ENCODE measurements around the gene CTNNBIP1. TPM values are rescaled to one million over a fixed set of nuclear protein-coding genes. Genes with fewer than 3 reads are reported as not detected.
A peak's percentile ranks its signal among the peaks of the same experiment; 100 is the strongest.
"Not testable (repeated sequence)": the region's sequence is repeated elsewhere in the genome, so short reads cannot be mapped to it uniquely, and the experiment has no call there.

The CTNNBIP1 gene, protein sequence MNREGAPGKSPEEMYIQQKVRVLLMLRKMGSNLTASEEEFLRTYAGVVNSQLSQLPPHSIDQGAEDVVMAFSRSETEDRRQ
- 10 to 100 TPM; 15.8 to 17.0 TPM for total RNA-seq

- Mint-ChIP-seq H3K36me3 (no peaks in the 10 kb centered on the region), H3K27me3 (no peaks in the 10 kb centered on the region), H3K27ac (peak within 1 kb of the TSS; percentile 97), H3K9me3 (no peaks in the 10 kb centered on the region), H3K4me3 (peak within 1 kb of the TSS; percentile 90), H3K4me1 (peaks cover 31% of the 10 kb centered on the region)
- peak; percentile 80 for ATAC-seq (ENCODE audit: low read depth)
- POLR2A ChIA-PET: interaction anchor here (1.2 kb wide), 1 partner anchor 33 kb away, joined by 5 read pairs; the partner anchor contains the start of genes LZIC and NMNAT1
- no peak for DNase-seq
Measured at GRCh38 chr1:9910076-9910422, at the start of gene CTNNBIP1. Gene CTNNBIP1 (minus strand): TSS chr1:9910269. CDS start chr1:9872064, 38,205 bp downstream.

GRCh38 chr1:9957726-9958125, 47.7 kb upstream of the CTNNBIP1 start:
- no peaks in the 10 kb centered on the region for H3K27me3 Mint-ChIP-seq
- DNase-seq (no peak), ATAC-seq (ENCODE audit: low read depth) (no peak)
- no peaks in the 10 kb centered on the region for H3K4me1 Mint-ChIP-seq
- H3K9me3 Mint-ChIP-seq: no peaks in the 10 kb centered on the region
- POLR2A ChIA-PET: no interaction called here
- no peaks in the 10 kb centered on the region for H3K36me3 Mint-ChIP-seq
- H3K27ac Mint-ChIP-seq: no peak overlapping the region
- no peak overlapping the region for H3K4me3 Mint-ChIP-seq

DNA sequence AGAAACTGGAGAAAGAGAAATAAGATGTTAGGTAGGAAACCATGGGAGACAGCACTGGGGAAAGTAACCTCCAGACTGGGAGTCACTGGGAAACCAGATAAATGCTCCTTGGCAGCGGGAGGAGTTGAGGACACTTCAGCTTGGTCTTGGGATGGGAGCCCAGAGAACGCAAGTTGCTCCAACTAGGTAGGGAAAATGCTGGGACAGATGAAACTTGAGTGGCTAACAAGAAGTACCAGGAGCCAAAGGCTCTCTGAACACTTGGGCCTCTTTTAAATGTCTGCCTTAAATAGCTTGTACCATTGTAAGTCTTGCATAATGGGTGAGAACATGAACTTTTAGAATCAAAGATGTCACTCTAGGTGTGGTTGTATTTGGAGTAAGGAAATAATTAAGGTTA, 36.2 kb upstream of the CTNNBIP1 start:
- POLR2A ChIA-PET: no interaction called here
- ATAC-seq (ENCODE audit: low read depth) (no peak), DNase-seq (no peak)
- Mint-ChIP-seq H3K4me3 (no peak overlapping the region), H3K27me3 (no peaks in the 10 kb centered on the region), H3K9me3 (no peaks in the 10 kb centered on the region), H3K36me3 (peaks cover 3% of the 10 kb centered on the region), H3K4me1 (peaks cover 12% of the 10 kb centered on the region), H3K27ac (no peak overlapping the region)

GRCh38 chr1:9942939-9943788, 33.1 kb upstream of the CTNNBIP1 start, which contains the start of the genes LZIC and NMNAT1:
Gene LZIC (minus strand): TSS chr1:9943391. CDS start chr1:9936619, 6,772 bp downstream.
Gene NMNAT1 (plus strand): TSS chr1:9943475. CDS start chr1:9972074, 28,599 bp downstream.
- POLR2A ChIA-PET: interaction anchor here (0.6 to 1.5 kb wide), 7 partner anchors 33 to 285 kb away, joined by 3 to 9 read pairs (median 4); partner anchors contain the start of gene CTNNBIP1
- peaks cover 3% of the 10 kb centered on the region for H3K36me3 Mint-ChIP-seq
- ATAC-seq (ENCODE audit: low read depth): peak; percentile 96
- H3K4me3 Mint-ChIP-seq: peak within 1 kb of the TSS; percentile 98
- H3K9me3 Mint-ChIP-seq: no peaks in the 10 kb centered on the region
- DNase-seq: peak; percentile 95
- peaks cover 5% of the 10 kb centered on the region for H3K4me1 Mint-ChIP-seq
- no peaks in the 10 kb centered on the region for H3K27me3 Mint-ChIP-seq
- peak within 1 kb of the TSS; percentile 97 for H3K27ac Mint-ChIP-seq

DNA sequence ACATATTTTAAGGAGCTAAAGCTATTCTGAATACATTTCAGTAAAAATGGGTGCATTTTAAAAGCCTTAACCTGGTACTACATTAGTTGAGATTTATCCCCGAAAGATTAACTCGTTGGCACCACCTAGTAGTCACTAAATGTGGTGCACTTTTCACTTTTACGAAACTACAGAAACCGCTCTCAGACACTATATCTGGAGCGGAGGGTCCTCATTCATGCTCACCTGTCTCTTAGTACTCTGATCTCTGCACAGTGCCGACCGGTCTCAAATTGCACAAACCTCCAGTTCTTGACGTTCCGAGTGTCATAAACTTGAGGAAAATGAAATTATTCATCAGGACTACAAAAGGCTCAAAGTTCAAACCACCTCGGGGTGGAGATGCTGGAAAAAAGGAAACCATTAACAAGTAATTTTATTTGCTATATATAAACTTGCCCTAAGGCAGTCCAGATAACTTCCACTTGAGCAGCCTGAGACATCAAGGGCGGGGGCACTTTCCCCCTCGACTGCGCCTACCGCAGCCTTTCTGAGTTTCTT, 32.4 kb upstream of the CTNNBIP1 start:
- POLR2A ChIA-PET: interaction anchor here (0.5 to 1.5 kb wide), 5 partner anchors 23 to 65 kb away, joined by 3 to 9 read pairs (median 5); partner anchors contain the start of gene CTNNBIP1
- H3K27me3 Mint-ChIP-seq: no peaks in the 10 kb centered on the region
- DNase-seq (no peak), ATAC-seq (ENCODE audit: low read depth) (peak; percentile 48)
- H3K9me3 Mint-ChIP-seq: no peaks in the 10 kb centered on the region
- H3K36me3 Mint-ChIP-seq: peaks cover 3% of the 10 kb centered on the region
- peak overlapping the region; percentile 98 for H3K4me3 Mint-ChIP-seq
- H3K27ac Mint-ChIP-seq: peak overlapping the region; percentile 97
- peaks cover 5% of the 10 kb centered on the region for H3K4me1 Mint-ChIP-seq

DNA sequence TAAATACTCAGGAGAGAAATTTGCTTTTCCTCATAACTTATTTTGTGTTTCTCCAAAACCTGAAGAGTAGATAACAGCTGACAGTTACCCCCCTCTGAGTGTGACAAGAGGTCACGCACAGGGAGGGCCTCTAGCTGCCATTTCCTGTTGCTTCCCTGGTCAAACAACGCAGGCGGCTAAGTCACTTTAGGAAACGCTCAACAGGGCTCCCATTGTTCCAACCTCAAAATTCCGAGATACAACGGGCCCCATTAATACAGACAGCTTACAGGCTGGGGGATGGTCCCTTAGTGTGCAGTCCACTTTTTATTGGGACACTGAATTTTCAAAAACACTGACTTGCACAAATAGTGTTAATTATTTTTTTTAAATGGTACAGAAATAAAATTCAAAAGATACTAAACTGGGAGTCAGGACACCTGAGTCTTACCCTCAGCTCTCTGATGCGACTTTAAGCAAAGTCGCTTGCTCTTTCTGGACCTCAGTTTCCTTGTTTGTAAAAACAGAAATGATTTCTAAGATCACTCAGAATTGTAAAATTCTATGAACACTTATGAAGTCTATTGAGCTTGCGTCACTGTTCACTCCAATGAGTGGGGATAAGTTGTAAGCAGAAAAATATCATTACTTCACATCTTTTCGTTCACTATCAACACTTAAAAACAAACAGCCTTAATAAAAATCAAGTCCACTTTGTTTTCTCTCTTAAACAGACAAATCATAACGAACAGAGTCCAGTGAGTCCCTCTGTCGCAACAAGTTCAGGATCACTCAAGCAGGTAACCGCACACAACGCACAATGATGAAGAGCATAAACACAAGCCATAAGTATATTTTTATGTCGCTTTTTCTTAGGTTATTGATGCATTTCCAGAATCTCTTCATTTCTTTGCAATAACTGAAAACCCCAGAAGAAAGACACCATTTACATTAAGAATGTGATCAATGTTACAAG, 19.6 kb upstream of the CTNNBIP1 start:
- Mint-ChIP-seq H3K27me3 (no peaks in the 10 kb centered on the region), H3K9me3 (no peaks in the 10 kb centered on the region), H3K4me1 (peaks cover 5% of the 10 kb centered on the region), H3K4me3 (no peak overlapping the region), H3K27ac (no peak overlapping the region), H3K36me3 (peaks cover 3% of the 10 kb centered on the region)
- POLR2A ChIA-PET: no interaction called here
- ATAC-seq (ENCODE audit: low read depth): no peak
- DNase-seq: no peak

DNA sequence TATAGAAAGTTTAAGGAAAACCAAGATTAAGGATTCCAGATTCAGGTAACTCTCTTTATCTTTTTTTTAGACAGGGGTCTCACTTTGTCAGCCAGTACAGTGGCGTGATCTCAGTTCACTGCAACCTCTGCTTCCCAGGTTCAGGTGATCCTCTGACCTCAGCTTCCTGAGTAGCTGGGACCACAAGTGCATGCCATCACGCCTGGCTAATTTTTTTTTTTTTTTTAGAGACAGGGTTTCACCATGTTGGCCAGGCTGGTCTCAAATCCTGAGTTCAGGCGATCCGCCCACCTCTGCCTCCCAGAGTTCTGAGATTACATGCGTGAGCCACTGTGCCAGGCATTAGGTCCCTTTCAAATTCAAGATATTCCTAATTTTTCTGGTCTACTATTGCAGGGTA, 17.2 kb upstream of the CTNNBIP1 start:
- H3K36me3 Mint-ChIP-seq: peaks cover 3% of the 10 kb centered on the region
- no peak overlapping the region for H3K27ac Mint-ChIP-seq
- POLR2A ChIA-PET: interaction anchor here (0.7 kb wide), 1 partner anchor 493 kb away, joined by 6 read pairs; no protein-coding TSS in a partner anchor
- ATAC-seq (ENCODE audit: low read depth) (no peak), DNase-seq (no peak)
- H3K4me3 Mint-ChIP-seq: no peak overlapping the region
- peaks cover 5% of the 10 kb centered on the region for H3K4me1 Mint-ChIP-seq
- H3K9me3 Mint-ChIP-seq: no peaks in the 10 kb centered on the region
- no peaks in the 10 kb centered on the region for H3K27me3 Mint-ChIP-seq

GRCh38 chr1:9922342-9922741, 12.3 kb upstream of the CTNNBIP1 start:
- Mint-ChIP-seq H3K4me1 (peaks cover 5% of the 10 kb centered on the region), H3K36me3 (no peaks in the 10 kb centered on the region), H3K27ac (no peak overlapping the region), H3K27me3 (no peaks in the 10 kb centered on the region), H3K4me3 (no peak overlapping the region), H3K9me3 (no peaks in the 10 kb centered on the region)
- ATAC-seq (ENCODE audit: low read depth): no peak
- no peak for DNase-seq
- POLR2A ChIA-PET: interaction anchor here (0.5 kb wide), 1 partner anchor 23 kb away, joined by 4 read pairs; no protein-coding TSS in a partner anchor

GRCh38 chr1:9920606-9921005, 10.5 kb upstream of the CTNNBIP1 start:
- DNase-seq: no peak
- Mint-ChIP-seq H3K36me3 (no peaks in the 10 kb centered on the region), H3K4me3 (no peak overlapping the region), H3K27me3 (peaks cover 2% of the 10 kb centered on the region), H3K4me1 (no peaks in the 10 kb centered on the region), H3K27ac (no peak overlapping the region), H3K9me3 (no peaks in the 10 kb centered on the region)
- no peak for ATAC-seq (ENCODE audit: low read depth)
- POLR2A ChIA-PET: no interaction called here

GRCh38 chr1:9917901-9918300, 7.8 kb upstream of the CTNNBIP1 start:
- DNase-seq (no peak), ATAC-seq (ENCODE audit: low read depth) (no peak)
- no peaks in the 10 kb centered on the region for H3K9me3 Mint-ChIP-seq
- H3K27me3 Mint-ChIP-seq: peaks cover 2% of the 10 kb centered on the region
- no peaks in the 10 kb centered on the region for H3K4me1 Mint-ChIP-seq
- POLR2A ChIA-PET: no interaction called here
- H3K27ac Mint-ChIP-seq: no peak overlapping the region
- H3K4me3 Mint-ChIP-seq: no peak overlapping the region
- H3K36me3 Mint-ChIP-seq: no peaks in the 10 kb centered on the region

DNA sequence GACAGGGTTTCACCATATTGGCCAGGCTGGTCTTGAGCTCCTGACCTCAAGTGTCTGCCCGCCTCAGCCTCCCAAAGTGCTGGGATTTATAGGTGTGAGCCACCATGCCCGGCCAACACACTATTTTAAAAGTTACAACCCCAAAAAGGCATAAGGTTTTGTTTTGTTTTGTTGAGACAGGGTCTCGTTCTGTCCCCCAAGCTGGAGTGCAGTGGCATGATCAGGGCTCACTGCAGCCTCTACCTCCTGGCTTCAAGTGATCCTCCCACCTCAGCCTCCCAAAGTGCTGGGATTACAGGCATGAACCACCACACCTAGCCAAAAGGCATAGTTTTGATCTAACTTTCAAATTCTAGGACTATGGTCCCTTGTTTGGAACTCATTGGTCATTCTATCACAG, 7.4 kb upstream of the CTNNBIP1 start:
- H3K36me3 Mint-ChIP-seq; H3K27ac Mint-ChIP-seq; H3K4me3 Mint-ChIP-seq; H3K4me1 Mint-ChIP-seq; H3K9me3 Mint-ChIP-seq; ATAC-seq (ENCODE audit: low read depth); H3K27me3 Mint-ChIP-seq; DNase-seq: not testable (repeated sequence)
- POLR2A ChIA-PET: interaction anchor here (0.8 kb wide), 1 partner anchor 35 kb away, joined by 3 read pairs; no protein-coding TSS in a partner anchor

DNA sequence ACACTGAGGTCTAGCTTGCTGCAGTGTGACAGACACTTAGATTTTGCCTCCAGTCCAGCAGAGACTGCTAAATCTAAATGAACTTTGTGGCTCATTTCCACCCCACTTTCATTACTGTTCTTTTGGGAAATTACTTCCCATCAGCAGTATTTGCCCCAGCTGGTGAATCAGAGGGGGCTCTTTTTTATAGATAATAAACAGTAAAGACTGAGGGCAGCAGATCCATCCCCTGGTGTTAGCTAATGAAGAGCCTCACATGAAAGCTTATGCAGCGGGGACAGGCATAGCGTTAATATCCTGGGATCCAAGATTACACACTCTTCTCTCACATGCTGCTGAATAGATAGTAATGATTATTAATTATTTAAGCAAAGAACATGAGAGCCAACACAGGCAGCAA, 6.4 kb upstream of the CTNNBIP1 start:
- Mint-ChIP-seq H3K4me3 (no peak overlapping the region), H3K27me3 (peaks cover 2% of the 10 kb centered on the region), H3K27ac (no peak overlapping the region), H3K9me3 (no peaks in the 10 kb centered on the region), H3K36me3 (no peaks in the 10 kb centered on the region), H3K4me1 (peaks cover 3% of the 10 kb centered on the region)
- POLR2A ChIA-PET: interaction anchor here (0.8 kb wide), 1 partner anchor 34 kb away, joined by 3 read pairs; no protein-coding TSS in a partner anchor
- ATAC-seq (ENCODE audit: low read depth) (no peak), DNase-seq (no peak)

- Mint-ChIP-seq H3K36me3 (no peaks in the 10 kb centered on the region), H3K27ac (peak overlapping the region; percentile 13), H3K4me1 (peaks cover 8% of the 10 kb centered on the region), H3K27me3 (peaks cover 2% of the 10 kb centered on the region), H3K9me3 (no peaks in the 10 kb centered on the region), H3K4me3 (no peak overlapping the region)
- DNase-seq (no peak), ATAC-seq (ENCODE audit: low read depth) (no peak)
- POLR2A ChIA-PET: no interaction called here
Measured at GRCh38 chr1:9914610-9914937, 4.5 kb upstream of the CTNNBIP1 start.

Data from activated naive CD8-positive, alpha-beta T cell treated with anti-CD3 and anti-CD28 coated beads, Interleukin-2, amount 10 ng/mL, durations not matched to agents 7 days and 5 days (primary cell).